GM18861 (cell line): Measurements from ENCODE around the gene SCYGR3.
A peak's percentile ranks its signal among the peaks of the same experiment; 100 is the strongest.

Experiments used
- ATAC-seq: cut with Tn5 transposase; IDR thresholded peaks from one replicate; pipeline ENCODE4 v1.9.1; 2021; ENCODE audit not compliant: unreplicated experiment

The SCYGR3 gene, protein sequence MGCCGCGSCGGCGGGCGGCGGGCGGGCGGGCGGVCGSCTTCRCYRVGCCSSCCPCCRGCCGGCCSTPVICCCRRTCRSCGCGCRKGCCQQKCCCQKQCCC

DNA sequence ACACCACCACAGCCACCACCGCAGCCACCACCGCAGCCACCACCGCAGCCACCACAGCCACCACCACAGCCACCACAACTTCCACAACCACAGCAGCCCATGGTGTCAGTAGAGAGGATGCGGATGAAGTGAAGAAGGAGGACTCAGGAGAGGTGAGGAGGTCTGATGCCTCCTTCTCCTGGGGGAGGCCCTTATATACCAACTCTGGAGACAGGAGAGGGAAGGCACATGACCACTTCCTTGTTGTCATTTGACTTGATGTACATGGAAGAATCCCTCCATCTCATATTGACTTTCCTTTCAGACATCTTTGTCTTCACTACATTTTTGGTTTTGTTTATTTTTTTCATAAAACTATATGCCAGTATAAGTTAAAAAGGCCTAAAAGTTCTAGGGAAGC lies at the start of gene SCYGR3:
Gene SCYGR3 (minus strand): TSS at position 101 of the 400 bp plus-strand sequence. CDS start 0 bp downstream, at position 101.
- no peak for ATAC-seq

DNA sequence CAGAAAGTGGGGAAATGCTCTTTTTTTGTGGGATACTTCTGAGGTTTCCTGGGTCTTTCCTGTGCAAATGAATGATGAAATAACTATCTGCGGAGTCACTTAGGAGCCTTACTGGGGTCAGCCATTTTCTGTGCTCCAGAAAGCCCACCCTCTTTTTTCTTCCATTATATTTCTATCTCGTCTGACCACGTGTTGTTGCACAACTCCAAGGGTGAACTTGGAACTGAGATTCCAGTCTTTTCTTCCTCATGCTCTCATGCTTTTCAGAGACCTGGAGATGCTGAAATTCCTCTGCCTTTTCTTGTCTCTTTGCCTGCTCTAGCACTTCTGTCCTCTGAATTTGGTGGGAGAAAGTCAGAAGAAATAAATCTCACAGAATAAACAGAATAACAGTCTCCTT lies 47.2 kb upstream of the SCYGR3 start:
- ATAC-seq = no peak

DNA sequence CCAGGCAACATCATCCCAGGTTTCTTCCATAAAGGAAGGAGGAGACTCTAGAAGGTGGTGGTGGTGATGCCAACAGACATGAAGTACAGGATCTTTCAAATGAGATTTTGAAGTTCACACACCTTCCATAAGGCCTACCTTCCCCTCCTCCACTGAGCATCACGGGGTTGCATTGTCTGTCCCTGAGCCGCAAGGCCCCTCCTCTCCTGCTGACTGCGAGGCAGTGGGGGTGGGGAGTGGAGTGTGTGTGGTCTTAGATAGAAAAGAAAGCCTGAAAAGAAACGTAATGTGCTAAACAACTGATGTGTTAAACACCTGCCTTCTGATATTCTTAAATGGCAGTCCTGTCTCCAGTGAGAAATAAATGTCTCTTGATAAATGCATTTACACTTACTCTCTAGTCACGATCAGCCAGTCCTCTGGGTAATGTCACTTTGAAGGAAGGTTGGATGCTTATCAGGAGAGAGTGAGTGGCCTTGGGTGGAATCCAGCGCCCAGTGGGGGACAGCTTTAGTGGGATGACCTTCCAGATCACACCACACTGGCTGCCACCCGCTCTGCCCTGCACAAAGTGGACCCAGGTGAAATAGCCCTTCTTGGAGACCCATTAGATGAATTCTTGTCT lies 46.5 kb upstream of the SCYGR3 start:
- no peak for ATAC-seq

DNA sequence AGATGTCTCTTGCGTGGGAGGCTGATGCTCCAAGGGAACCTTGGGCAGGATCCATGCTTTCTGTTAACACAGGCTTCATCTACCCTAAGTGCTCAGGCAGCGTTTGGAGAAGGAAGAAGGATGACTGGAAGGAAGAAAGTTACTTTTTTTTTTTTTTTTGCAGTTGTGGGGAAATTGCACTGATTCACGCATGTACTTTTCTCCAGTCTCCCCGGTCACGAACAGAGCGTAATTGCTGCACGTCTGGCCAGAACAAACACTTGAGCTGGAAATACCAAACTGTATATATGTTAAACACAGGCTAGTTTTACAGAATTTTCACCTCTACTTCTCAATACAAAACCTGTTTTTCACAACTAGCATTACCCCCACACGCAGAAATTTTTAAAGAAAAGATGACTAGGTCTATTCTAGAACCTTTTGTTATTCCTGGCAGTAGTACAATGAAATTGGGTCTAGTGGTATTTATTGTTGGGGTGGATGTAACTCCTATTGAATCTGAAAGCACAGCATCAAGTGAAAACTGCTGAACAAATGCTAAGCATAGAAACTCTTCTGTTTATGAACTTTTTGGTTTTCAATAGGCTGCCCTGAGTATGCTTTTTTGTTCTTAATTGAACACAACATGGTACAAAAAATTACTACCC lies 42.7 kb upstream of the SCYGR3 start:
- no peak for ATAC-seq

DNA sequence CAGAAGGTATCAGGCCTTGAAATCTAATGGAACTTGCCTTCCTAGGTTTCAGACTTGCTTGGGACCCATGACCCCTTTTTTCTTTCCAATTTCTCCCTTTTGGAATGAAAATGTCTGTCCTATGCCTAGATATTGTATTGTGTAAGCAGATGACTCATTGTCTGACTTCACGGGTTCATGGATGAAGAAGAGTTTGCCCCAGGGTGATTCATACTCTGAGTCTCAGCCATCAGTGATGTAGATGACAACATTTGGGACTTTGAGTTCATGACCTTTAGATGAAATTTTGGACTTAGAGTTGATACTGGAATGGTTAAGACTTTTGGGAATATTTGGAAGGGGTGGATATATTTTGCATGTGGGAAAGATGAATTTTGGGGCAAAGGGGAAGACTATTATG lies 40.8 kb upstream of the SCYGR3 start:
- ATAC-seq = no peak

DNA sequence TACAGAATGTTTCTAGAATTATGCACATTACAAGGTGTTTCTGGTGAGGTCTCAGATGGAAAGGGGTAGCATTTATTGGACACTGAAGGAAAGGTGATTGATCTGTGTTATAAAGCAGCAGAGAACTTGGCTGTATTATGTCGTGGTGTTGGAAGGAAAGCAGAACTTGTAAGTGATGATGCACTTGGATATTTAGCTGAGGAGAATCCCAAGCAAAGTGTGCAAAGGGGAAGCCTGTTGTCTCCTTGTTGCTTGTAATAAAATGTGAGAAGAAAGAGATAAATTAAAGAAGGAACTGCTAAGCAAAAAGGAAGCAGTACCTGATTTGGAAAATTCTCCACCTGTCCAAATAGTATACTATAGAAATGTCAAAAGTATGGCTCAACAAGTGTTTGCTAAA lies 39.8 kb upstream of the SCYGR3 start:
- ATAC-seq = no peak

DNA sequence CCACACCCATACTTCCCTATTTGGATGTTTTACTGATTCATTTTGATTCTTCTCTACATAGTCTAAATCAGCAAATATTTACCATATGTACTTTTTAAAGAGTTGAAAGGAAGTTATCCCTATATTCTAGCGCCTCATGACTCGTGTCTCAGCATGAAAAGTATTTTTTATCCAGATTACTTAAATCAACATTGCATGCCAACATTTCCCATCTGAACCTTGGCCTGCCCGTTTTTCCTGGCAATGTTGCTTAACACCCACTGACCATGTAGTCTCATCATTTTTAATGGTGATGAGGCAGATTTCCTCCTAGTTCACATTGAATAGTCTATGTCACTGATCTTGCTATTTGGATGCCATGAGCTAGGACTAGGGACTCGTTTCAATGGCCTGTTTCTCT lies 38.8 kb upstream of the SCYGR3 start:
- no peak for ATAC-seq

DNA sequence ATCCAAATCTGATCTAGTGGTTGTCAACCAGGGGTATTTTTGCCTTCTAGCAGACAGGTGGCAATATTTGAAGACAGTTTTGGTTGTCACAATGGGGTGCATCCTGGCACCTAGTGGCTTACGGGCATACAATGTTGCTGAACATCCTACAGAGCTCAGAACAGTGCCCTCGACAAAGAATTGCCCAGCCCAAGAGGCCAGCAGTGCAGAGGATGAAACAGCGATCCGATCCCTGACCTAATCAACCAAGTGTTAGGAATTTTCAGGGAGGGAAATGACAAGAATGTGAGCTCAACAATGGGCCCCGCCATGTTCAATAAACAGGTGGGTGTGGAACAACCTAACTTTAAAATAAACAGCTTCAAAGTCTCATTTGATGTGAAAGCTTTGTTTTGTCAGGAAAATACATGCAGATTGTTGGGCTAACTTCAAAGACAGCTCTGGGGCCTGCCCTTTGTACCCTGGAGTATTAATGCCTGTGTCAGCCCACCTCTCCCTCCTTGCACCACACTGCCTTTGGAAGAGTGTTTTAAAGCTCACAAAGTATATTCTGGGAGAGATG lies 29.4 kb upstream of the SCYGR3 start:
- no peak for ATAC-seq

DNA sequence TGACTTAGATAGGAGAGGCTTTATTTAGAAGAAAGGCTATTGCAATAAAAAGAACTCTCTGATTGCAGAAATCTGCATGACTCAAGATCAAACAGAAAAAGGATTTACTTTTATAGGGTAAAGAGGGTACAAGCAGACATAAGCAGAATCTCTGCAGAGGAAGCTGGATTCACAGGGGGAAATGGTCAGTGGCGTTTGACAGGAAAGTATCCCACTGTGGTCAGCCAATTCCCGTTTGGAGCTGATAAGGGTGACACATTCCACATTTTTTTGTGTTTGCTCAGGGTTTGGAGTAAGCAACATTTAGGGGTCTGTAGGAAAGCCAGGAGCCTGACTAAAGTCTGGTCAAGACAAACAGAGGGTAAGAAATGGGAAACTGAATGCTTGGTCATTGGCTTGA lies 28.0 kb upstream of the SCYGR3 start:
- ATAC-seq = no peak

DNA sequence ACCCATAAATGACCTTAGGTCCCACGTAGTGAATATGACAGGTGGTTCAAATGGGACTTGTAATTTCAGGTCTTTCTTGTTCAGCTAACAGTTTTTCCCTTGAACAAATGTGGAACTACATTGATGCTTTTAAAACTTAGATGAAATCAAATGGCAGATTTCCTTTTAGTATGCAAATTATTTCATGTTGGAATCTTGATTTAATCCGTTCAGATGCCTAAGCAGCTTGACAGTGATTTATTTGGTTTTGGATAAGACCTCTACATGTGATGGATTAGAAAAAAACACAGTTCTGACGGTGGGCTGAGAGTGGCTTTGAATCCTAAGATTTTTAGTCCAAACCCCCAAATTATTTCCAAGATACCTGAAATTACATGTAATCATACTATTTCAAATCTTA lies 19.6 kb upstream of the SCYGR3 start:
- ATAC-seq = no peak

DNA sequence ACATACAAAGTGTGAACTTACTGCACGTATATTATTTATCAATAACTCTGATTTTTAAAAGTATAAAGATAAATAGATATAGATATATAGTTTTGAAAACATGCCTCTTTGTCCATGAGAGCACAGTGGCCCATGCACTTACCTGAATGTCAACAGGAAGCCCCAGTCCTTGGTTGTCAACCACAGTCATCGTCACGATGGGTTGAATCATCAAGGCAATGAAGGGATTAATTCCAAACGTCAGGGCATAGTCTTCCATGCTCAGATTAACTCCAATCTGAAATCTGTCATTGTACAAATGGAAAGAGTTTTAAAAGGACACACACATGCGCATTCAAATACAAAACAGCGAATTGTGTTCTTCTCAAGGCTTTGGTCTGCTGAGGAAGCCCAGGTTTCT lies 18.2 kb upstream of the SCYGR3 start:
- ATAC-seq = no peak

DNA sequence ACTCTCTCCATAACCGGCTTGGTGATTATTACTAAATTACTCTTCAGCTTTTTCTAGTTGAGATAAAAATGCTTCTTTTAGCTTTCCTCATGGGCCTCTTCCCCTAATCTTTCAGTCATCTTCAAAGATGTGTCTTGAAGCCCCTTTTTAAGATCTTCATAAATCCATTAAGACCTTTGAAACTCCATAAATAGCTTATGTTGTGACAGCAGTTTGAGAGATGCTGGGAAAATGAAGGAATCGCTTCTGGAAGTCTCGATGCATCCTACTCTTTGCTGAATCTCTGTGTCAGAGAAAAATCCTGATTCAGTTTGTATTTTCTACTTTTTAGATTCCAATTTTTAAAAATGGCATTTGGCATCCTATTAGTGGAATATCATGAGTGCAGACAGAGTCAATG lies 15.7 kb upstream of the SCYGR3 start:
- no peak for ATAC-seq

DNA sequence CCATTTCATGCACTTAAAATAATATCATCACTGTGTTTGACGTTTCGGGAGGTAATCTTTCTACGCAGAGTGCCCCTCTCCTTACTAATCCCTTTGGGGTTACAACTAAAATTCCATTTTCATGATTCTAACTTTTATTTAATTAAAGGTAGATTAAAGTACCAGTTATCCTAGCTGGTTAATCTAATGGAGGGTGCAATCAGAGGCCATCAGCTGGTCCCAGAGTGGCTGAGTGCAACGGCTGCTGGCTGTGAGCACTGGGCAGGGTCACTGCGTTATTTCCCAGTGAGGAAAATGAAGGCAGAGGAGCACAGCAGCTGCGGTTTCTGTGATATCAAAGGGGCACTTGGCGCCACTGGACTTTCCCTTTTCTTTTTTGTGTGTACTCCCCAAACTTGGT lies 14.8 kb upstream of the SCYGR3 start:
- ATAC-seq = no peak

DNA sequence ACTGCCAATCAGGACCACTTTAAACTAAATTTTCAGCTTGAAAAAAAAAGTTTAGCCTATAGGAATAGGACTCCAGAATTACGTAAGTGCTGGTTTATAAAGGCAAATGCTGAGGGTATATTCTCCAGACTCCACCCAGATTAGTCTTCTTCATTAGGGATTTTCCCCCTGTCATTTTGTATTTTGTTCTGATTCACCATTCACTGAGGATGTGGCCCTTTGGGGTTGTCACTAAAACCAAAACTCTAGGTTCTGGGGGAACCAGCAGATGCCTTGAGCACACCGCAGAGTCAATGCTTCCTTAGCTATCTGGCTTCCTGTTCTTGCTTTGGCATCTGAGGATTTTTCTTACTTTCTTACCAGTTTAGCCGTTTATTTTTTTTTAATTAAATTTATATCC lies 13.1 kb upstream of the SCYGR3 start:
- peak; percentile 96 for ATAC-seq

DNA sequence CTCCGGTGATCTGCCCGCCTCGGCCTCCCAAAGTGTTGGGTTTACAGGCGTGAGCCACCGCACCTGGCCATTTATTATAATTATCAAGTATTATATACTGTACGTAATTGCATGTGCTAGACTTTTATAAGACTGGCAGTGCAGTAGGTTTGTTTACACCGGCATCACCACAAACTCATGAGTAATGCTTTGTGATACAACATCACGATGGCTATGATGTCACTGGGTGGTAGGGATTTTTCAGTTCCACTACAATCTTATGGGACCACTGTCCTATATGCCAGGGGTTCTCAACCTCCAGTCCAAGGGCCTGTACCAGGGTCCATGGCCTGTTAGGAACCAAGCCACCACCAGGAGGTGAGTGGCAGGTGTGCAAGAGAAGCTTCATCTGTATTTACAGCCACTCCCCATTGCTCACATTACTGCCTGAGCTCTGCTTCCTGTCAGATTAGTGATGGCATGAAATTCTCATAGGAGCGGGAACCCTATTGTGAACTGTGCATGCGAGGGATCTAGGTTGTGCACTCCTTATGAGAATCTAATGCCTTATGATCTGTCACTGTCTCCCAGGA lies 12.0 kb upstream of the SCYGR3 start:
- ATAC-seq = no peak

DNA sequence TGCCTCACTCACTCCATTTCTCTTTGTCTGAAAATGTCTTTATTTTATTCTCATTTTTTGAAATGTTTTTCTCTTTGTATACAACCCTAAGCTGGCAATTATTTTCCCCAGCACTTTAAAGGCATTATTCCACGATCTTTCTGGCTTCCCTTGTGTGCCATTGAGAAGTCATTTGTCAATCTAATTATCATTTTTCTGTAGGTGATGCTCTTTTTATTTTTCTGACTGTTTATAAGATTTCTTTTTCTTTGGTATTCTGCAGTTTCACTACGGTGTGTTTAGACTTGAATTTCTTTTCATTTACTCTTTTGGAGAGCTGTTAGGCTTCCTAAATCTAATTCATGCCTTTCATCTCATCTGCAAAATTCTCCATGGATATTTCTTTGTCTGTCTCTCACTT lies 10.8 kb upstream of the SCYGR3 start:
- ATAC-seq = no peak

DNA sequence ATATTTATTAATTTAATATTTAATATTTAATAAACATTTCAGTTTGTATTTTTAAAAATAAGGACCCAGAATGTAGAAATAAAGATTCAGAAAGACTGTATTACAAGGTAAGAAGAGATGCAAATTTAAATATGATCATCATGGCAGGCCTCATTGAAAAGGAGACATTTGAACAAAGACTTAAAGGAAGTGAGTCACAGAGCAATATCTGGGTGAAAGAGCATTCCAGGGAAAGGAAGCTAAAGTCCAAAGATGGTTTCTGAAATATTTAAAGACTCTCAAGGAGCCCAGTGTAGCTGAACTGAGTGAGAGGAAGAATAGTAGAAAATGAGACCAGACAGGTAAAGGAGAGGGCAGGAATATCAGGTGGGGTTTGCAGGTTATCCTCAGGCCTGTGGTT lies 8.6 kb upstream of the SCYGR3 start:
- ATAC-seq = no peak

DNA sequence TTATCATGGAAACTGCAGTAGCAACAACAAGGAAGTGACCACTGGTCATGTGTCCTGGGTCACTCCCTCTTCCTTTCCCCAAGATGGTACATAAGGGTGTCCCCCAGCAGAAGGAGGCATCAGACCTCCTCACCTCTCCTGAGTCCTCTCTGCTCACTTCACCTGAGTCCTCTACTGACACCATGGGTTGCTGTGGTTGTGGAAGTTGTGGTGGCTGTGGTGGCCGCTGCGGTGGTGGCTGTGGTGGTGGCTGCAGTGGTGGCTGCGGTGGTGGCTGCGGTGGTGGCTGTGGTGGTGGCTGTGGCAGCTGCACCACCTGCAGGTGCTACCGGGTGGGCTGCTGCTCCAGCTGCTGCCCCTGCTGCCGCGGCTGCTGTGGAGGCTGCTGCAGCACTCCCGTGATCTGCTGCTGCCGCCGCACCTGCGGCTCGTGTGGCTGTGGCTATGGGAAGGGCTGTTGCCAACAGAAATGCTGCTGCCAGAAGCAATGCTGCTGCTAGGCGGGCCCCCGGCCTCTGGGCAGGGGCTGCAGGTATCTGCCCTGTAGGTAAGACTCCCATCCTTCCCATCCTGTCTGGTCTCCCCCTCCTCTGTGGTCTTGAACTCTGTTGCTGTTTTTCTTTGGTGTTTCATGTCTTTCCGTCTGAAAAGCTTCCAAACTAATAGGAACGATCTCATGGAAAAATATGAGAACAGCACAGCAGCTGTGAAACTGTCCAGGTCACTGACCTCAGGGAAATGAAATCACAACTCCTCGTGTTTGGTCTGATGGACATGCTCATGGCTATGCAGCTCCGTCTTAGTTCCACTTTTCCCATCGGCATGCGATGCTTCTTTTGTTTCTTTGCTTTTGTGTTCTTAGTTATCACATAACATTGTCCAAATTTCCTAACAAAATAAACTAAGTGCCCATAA lies 2.9 kb upstream of the SCYGR3 start, which contains the start of gene SCYGR4:
Gene SCYGR4 (plus strand): TSS at position 183 of the 915 bp plus-strand sequence. CDS start 0 bp downstream, at position 183.
- ATAC-seq = no peak

DNA sequence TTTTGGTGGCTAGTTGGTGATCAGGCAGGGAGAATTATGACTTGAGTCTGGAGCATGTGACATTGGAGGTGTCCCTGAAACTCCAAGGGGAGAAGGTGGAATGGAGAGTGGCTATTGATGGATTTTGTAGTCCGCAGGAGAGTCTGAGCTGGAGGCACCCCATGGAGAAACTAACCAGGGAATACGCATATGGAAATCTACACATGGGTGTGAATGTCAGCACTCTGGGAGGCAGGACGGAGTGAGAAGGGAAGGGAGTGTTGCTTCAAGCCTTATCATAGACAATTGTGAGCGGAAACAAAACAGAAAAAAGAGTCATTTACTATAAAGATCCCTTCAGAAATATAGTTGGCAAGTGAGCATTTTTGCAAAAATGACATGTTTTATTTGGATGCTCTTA lies 2.0 kb upstream of the SCYGR3 start:
- ATAC-seq = no peak

DNA sequence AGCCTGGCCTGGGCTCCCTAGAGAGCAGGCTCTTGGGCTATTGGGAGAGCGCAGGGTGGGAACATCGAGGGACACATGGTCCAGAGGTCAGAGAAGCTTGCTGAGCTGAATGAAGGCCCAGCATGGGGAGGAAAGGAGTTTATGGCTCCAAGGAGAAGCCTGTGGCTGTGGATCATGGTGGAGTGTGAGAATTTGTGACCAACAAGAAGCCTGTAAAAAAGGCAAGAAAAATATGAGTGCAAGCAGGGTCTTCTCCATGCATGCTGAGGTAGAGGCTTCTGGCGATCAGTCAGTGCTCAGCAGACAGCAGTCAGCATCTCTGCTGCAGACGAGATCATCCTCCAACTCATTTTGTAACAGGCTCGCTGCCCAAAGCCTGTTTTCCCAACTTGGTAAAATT lies 1.3 kb upstream of the SCYGR3 start:
- ATAC-seq = no peak

DNA sequence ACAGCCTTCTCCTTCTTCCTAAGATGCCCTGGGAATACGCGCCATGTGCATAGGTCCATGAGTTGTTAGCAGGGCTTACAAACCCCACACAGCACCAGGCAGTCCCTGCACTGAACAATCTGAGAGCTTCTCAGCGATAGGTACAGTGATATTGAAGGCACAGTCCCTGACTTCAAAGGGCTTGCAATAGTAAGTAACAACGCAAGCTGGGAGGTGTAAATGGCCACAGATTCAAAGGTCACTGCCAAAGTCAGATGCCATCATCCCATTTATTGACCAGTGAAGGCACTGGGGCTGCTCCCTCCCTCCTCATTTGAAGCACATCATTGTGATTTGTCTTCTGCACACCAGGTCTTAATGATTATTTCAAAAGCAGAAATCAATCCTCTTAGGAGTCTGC lies 541 bp upstream of the SCYGR3 start:
- ATAC-seq = no peak
